GM06990 (cell line): ENCODE results near the gene BRICD5.

Experiments used
- DNase-seq: peaks from one replicate; pipeline ENCODE4 v3.0.0-alpha.2; 2011; ENCODE audit not compliant: insufficient read length; ENCODE audit errors: extremely low read depth
- H3K27me3 ChIP-seq: replicated peaks from 2 replicates; pipeline ENCODE4 v1.6.0; 2011; ENCODE audit warnings: low read length; ENCODE audit not compliant: control insufficient read depth, insufficient read depth
- H3K36me3 ChIP-seq: 2 replicates; pipeline ENCODE4 v1.5.1; 2011; ENCODE audit warnings: low read length; ENCODE audit not compliant: control insufficient read depth, insufficient read depth
- H3K4me3 ChIP-seq: replicated peaks from 2 replicates; pipeline ENCODE4 v1.5.1; 2011; ENCODE audit warnings: low read depth, mild to moderate bottlenecking, control low read depth, low read length
- TF ChIP-seq, protein P1 (sequence below): IDR thresholded peaks from 2 replicates; pipeline ENCODE4 v1.5.1; 2011; ENCODE audit warnings: low read length, control low read depth, mild to moderate bottlenecking, inconsistent platforms; ENCODE audit not compliant: insufficient read depth, poor library complexity, severe bottlenecking

The BRICD5 gene

GRCh38 chr16:2161911-2162310 lies 48.8 kb downstream of the BRICD5 start:
- H3K36me3 ChIP-seq: peaks cover 12% of the 10 kb centered on the region

DNA sequence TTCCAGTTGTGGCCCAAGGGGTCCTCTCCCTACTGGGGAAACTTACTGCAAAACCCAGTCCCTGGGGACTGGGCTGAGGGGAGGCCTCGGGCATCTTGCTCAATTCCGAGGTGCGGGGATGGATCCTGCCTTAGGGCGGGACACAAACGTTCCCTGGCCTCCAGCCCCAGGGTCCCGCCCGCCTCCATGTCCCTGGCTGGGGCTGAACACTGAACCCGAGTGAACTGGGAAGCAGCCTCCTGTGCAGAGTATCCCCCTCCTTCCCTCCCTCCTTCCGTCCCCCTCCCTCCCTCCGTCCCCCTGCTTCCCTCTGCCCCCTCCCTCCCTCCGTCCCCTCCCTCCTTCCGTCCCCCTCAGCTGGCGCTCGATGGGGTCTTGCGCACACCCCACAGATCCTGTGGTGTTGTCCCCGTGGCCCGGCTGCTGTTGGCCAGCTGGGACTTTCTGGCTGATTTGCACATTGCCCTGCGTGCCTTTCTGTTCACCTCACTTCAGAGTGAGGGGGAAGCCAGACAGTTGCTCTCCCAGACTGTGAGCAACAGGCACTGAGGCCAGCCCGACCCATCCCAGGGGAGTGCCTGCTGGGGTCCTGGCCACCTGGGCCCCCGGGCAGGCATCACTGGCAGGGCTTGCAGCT lies 49.6 kb downstream of the BRICD5 start:
- TF ChIP-seq, protein P1, sequence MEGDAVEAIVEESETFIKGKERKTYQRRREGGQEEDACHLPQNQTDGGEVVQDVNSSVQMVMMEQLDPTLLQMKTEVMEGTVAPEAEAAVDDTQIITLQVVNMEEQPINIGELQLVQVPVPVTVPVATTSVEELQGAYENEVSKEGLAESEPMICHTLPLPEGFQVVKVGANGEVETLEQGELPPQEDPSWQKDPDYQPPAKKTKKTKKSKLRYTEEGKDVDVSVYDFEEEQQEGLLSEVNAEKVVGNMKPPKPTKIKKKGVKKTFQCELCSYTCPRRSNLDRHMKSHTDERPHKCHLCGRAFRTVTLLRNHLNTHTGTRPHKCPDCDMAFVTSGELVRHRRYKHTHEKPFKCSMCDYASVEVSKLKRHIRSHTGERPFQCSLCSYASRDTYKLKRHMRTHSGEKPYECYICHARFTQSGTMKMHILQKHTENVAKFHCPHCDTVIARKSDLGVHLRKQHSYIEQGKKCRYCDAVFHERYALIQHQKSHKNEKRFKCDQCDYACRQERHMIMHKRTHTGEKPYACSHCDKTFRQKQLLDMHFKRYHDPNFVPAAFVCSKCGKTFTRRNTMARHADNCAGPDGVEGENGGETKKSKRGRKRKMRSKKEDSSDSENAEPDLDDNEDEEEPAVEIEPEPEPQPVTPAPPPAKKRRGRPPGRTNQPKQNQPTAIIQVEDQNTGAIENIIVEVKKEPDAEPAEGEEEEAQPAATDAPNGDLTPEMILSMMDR: no peak
- peaks cover 9% of the 10 kb centered on the region for H3K36me3 ChIP-seq
- H3K27me3 ChIP-seq: no peaks in the 10 kb centered on the region
- no peak for DNase-seq
- H3K4me3 ChIP-seq: peak overlapping the region; percentile 58

More at GRCh38 chr16:2161911-2162310, 48.8 kb downstream of the BRICD5 start:
- Histone ChIP-seq H3K27me3 (no peaks in the 10 kb centered on the region), H3K4me3 (no peak overlapping the region; the same call in 1 of the 2 replicates)
- TF ChIP-seq, protein P1: no peak
- DNase-seq: no peak
